ENCODE measurements around the gene SLC9A3. TPM values are rescaled to one million over a fixed set of nuclear protein-coding genes. Genes with fewer than 3 reads are reported as not detected.
A peak's percentile ranks its signal among the peaks of the same experiment; 100 is the strongest.

Gene SLC9A3
- total RNA-seq, 2 donors from 2014 or later, result 1.1 to 1.6 TPM

DNA sequence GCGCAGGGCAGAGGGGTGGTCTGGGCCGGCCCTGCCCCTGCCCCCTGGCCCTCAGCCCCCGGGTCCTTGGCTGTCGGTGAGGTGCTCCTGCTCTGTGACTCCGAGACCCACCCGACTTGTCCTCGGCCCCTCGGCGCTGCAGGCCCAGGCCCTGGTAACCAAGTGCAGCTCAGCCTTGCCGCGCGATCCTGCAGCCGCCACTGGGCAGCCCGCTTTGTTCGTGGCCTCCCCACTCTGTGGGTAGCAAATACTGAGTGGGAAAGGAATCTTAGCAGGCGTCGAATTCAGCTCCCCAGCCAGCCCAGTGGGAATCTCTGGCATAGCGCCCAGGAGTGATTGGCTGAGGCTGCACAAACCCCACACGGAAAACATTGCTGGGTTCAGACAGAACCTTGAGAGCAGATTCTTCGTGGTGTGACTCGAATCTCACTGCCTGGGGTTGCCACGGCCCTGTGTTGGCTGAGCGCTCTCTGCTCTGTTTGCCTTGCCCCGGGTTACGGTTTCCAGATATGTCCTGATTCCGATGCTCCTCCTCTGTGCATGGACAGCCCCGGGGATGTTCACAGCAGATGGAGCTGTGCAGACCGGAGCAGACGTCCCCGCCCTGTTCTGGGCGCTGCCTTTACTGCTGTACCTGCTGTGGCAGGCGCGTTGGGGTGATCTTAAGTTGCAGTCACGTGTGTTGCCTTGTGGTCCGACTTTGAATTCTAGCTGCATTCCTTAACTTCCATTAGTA lies 94.6 kb downstream of the SLC9A3 start:
- peak in 1 of 3 donors; percentile 1 for DNase-seq
- H3K4me3 Mint-ChIP-seq, result peak overlapping the region; percentile 72
- H3K27ac Mint-ChIP-seq, result no peak overlapping the region

GRCh38 chr5:428754-429452 lies 95.3 kb downstream of the SLC9A3 start:
- H3K9me3 ChIP-seq (ENCODE audit: control insufficient read depth, low read length, poor library complexity, severe bottlenecking), result no peaks in the 10 kb centered on the region
- no peaks in the 10 kb centered on the region for H3K4me1 Mint-ChIP-seq
- H3K4me3 Mint-ChIP-seq, result no peak overlapping the region
- peaks cover 42% of the 10 kb centered on the region for H3K27me3 Mint-ChIP-seq
- DNase-seq (peak in 1 of 3 donors; percentile 3), ATAC-seq (no peak)
- H3K36me3 Mint-ChIP-seq (ENCODE audit: low read depth), result peaks cover 5% of the 10 kb centered on the region
- no peak overlapping the region for H3K27ac Mint-ChIP-seq

More for the DNA sequence above, 94.6 kb downstream of the SLC9A3 start:
- Mint-ChIP-seq H3K36me3 (ENCODE audit: low read depth) (peaks cover 5% of the 10 kb centered on the region), H3K4me1 (no peaks in the 10 kb centered on the region), H3K27me3 (peaks cover 44% of the 10 kb centered on the region)
- H3K9me3 ChIP-seq (ENCODE audit: control insufficient read depth, low read length, poor library complexity, severe bottlenecking), result no peaks in the 10 kb centered on the region
- ATAC-seq, result no peak

GRCh38 chr5:428219-428618 lies 96.0 kb downstream of the SLC9A3 start:
- peaks cover 42% of the 10 kb centered on the region for H3K27me3 Mint-ChIP-seq
- no peaks in the 10 kb centered on the region for H3K9me3 ChIP-seq (ENCODE audit: control insufficient read depth, low read length, poor library complexity, severe bottlenecking)
- peaks cover 5% of the 10 kb centered on the region for H3K36me3 Mint-ChIP-seq (ENCODE audit: low read depth)
- no peak overlapping the region for H3K4me3 Mint-ChIP-seq
- H3K4me1 Mint-ChIP-seq, result no peaks in the 10 kb centered on the region
- ATAC-seq (no peak), DNase-seq (no peak)
- no peak overlapping the region for H3K27ac Mint-ChIP-seq

DNA sequence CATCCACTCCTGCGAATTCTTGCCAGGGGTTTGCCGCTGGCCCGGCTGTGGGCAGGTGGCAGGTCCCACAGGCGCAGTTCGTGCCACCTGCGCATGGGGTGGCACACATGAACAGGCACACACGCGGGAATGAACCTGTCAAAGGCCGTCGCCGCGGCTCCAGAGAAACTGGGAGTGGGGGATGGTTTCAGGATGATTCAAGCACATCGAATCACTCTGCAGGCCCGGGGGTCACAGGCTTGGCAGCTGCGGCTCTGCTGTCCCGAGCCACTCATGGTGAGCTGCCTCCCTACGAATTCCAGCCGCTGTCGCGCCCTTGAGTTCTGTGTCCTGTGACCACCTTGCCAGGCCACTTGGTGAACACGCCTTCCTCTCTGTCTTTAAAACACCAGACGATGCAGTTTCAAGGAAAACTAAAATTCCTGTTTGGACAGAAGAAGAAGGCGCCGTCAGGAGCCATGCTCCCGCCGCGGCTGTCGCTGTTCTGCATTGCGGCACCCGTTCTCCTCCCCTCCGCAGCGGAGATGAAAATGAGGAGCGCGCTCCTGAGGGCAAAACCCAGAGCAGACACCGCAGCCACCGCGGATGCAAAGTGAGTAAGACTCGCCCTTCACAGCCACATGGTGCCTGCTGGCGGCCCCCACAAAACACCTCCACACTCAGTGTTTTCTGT lies 96.7 kb downstream of the SLC9A3 start:
- H3K27ac Mint-ChIP-seq, result no peak overlapping the region
- no peak overlapping the region for H3K4me3 Mint-ChIP-seq
- peaks cover 5% of the 10 kb centered on the region for H3K36me3 Mint-ChIP-seq (ENCODE audit: low read depth)
- no peaks in the 10 kb centered on the region for H3K4me1 Mint-ChIP-seq
- no peak for DNase-seq
- H3K9me3 ChIP-seq (ENCODE audit: control insufficient read depth, low read length, poor library complexity, severe bottlenecking), result no peaks in the 10 kb centered on the region
- no peak for ATAC-seq
- peaks cover 42% of the 10 kb centered on the region for H3K27me3 Mint-ChIP-seq

DNA sequence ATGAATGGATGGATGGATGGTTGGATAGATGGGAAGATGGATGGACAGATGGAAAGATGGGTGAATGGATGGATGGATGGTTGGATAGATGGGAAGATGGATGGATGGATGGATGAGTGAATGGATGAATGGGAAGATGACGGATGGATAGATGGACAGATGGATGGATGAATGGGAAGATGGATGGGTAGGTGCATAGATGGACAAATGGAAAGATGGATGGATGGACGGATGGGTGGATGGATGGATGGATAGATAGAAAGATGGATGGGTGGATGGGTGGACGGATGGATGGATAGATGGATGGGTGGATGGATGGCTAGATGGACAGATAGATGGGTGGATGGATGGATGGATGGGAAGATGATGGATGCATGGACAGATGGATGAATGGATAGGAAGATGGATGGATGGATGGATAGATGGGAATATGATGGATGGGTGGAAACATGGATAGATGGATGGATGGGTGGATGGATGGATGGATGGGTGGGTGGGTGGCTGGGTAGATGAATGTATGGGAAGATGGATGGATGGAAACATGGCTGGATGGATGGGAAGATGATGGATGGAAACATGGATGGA lies 97.8 kb downstream of the SLC9A3 start:
- Mint-ChIP-seq H3K4me1 (no peaks in the 10 kb centered on the region), H3K36me3 (ENCODE audit: low read depth) (peaks cover 5% of the 10 kb centered on the region), H3K27ac (no peak overlapping the region), H3K4me3 (no peak overlapping the region), H3K27me3 (peaks cover 31% of the 10 kb centered on the region)
- H3K9me3 ChIP-seq (ENCODE audit: control insufficient read depth, low read length, poor library complexity, severe bottlenecking), result no peaks in the 10 kb centered on the region
- no peak for DNase-seq
- no peak for ATAC-seq

- no peak overlapping the region for H3K4me3 Mint-ChIP-seq
- peaks cover 5% of the 10 kb centered on the region for H3K36me3 Mint-ChIP-seq (ENCODE audit: low read depth)
- H3K4me1 Mint-ChIP-seq, result no peaks in the 10 kb centered on the region
- no peak for DNase-seq
- H3K27ac Mint-ChIP-seq, result no peak overlapping the region
- no peak for ATAC-seq
- H3K27me3 Mint-ChIP-seq, result peaks cover 31% of the 10 kb centered on the region
- no peaks in the 10 kb centered on the region for H3K9me3 ChIP-seq (ENCODE audit: control insufficient read depth, low read length, poor library complexity, severe bottlenecking)
Observed at GRCh38 chr5:425714-426113, 98.5 kb downstream of the SLC9A3 start.

- H3K4me3 Mint-ChIP-seq, result no peak overlapping the region
- H3K36me3 Mint-ChIP-seq (ENCODE audit: low read depth), result peaks cover 5% of the 10 kb centered on the region
- no peaks in the 10 kb centered on the region for H3K4me1 Mint-ChIP-seq
- H3K27ac Mint-ChIP-seq, result no peak overlapping the region
- DNase-seq (no peak), ATAC-seq (no peak)
- peaks cover 20% of the 10 kb centered on the region for H3K27me3 Mint-ChIP-seq
- H3K9me3 ChIP-seq (ENCODE audit: control insufficient read depth, low read length, poor library complexity, severe bottlenecking), result no peaks in the 10 kb centered on the region
Observed at GRCh38 chr5:424301-425110, 99.7 kb downstream of the SLC9A3 start.

GRCh38 chr5:423626-424261 lies 100.5 kb downstream of the SLC9A3 start:
- Mint-ChIP-seq H3K4me1 (no peaks in the 10 kb centered on the region), H3K27me3 (peaks cover 20% of the 10 kb centered on the region), H3K4me3 (no peak overlapping the region), H3K27ac (no peak overlapping the region), H3K36me3 (ENCODE audit: low read depth) (peaks cover 5% of the 10 kb centered on the region)
- no peaks in the 10 kb centered on the region for H3K9me3 ChIP-seq (ENCODE audit: control insufficient read depth, low read length, poor library complexity, severe bottlenecking)
- ATAC-seq, result no peak
- no peak for DNase-seq

- no peaks in the 10 kb centered on the region for H3K9me3 ChIP-seq (ENCODE audit: control insufficient read depth, low read length, poor library complexity, severe bottlenecking)
- no peak overlapping the region for H3K27ac Mint-ChIP-seq
- peaks cover 5% of the 10 kb centered on the region for H3K36me3 Mint-ChIP-seq (ENCODE audit: low read depth)
- peaks cover 17% of the 10 kb centered on the region for H3K27me3 Mint-ChIP-seq
- no peaks in the 10 kb centered on the region for H3K4me1 Mint-ChIP-seq
- no peak for DNase-seq
- H3K4me3 Mint-ChIP-seq, result no peak overlapping the region
- ATAC-seq, result no peak
Observed at GRCh38 chr5:423233-423565, 101.0 kb downstream of the SLC9A3 start.

- no peak for DNase-seq
- H3K4me3 Mint-ChIP-seq, result no peak overlapping the region
- H3K27me3 Mint-ChIP-seq, result peaks cover 12% of the 10 kb centered on the region
- peaks cover 5% of the 10 kb centered on the region for H3K36me3 Mint-ChIP-seq (ENCODE audit: low read depth)
- no peak overlapping the region for H3K27ac Mint-ChIP-seq
- H3K9me3 ChIP-seq (ENCODE audit: control insufficient read depth, low read length, poor library complexity, severe bottlenecking), result no peaks in the 10 kb centered on the region
- ATAC-seq, result no peak
- H3K4me1 Mint-ChIP-seq, result no peaks in the 10 kb centered on the region
Observed at GRCh38 chr5:422323-423232, 101.7 kb downstream of the SLC9A3 start.

DNA sequence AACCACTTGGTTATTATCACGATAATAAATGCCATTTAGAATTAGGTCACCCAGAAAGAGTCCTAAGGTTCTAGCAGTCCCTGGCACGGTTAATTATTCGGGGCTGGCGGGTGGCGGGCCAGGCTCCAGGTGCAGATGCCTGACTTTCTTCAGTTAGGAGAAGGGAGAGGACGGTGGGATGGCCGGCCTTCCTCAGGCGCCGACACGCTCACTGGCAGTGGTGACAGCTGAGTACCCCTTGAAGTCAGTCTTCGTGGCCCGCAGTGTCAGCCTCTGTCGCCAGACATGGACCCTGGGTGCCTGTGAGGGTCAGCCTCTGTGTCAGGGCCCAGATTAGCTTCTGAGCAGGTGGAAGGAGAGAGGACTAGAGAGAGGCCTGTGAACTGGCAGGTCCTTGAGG lies 102.3 kb downstream of the SLC9A3 start:
- no peak overlapping the region for H3K4me3 Mint-ChIP-seq
- no peak for ATAC-seq
- H3K27ac Mint-ChIP-seq, result no peak overlapping the region
- no peaks in the 10 kb centered on the region for H3K4me1 Mint-ChIP-seq
- H3K36me3 Mint-ChIP-seq (ENCODE audit: low read depth), result peaks cover 5% of the 10 kb centered on the region
- H3K9me3 ChIP-seq (ENCODE audit: control insufficient read depth, low read length, poor library complexity, severe bottlenecking), result no peaks in the 10 kb centered on the region
- peaks cover 12% of the 10 kb centered on the region for H3K27me3 Mint-ChIP-seq
- DNase-seq, result no peak
